Measurements from ENCODE around the gene PALLD. TPM values are rescaled to one million over a fixed set of nuclear protein-coding genes. Genes with fewer than 3 reads are reported as not detected.
A peak's percentile ranks its signal among the peaks of the same experiment; 100 is the strongest.

PALLD gene
- total RNA-seq, 1 donor from 2014 or later = 69.2 TPM

DNA sequence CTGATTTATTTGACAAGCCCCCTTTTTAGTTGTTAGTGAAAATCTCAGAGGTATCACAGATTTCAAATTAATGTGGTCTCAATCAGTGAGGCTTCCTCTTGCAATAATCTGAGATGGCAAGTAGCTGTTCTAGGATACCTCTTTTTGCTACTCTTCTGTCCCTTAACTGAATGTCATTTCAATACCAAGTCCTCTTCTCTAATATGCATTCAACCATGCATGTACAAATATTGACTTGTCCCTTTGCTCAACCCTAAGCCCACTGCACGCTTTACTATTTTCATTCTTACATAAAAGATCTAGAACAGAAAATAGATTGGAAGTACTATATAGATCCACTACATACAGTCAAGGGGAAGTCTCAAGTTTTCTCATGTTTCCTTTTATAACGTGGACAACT is 349.0 kb downstream of the PALLD start:
- no peak for FAIRE-seq
- DNase-seq (ENCODE audit: low read depth) = no peak
- peaks cover 9% of the 10 kb centered on the region for H3K36me3 ChIP-seq (ENCODE audit: control insufficient read depth, insufficient read depth, low read length)
- H3K27me3 ChIP-seq (ENCODE audit: control insufficient read depth, insufficient read depth, low read length) = no peaks in the 10 kb centered on the region
- TF ChIP-seq, protein P1, sequence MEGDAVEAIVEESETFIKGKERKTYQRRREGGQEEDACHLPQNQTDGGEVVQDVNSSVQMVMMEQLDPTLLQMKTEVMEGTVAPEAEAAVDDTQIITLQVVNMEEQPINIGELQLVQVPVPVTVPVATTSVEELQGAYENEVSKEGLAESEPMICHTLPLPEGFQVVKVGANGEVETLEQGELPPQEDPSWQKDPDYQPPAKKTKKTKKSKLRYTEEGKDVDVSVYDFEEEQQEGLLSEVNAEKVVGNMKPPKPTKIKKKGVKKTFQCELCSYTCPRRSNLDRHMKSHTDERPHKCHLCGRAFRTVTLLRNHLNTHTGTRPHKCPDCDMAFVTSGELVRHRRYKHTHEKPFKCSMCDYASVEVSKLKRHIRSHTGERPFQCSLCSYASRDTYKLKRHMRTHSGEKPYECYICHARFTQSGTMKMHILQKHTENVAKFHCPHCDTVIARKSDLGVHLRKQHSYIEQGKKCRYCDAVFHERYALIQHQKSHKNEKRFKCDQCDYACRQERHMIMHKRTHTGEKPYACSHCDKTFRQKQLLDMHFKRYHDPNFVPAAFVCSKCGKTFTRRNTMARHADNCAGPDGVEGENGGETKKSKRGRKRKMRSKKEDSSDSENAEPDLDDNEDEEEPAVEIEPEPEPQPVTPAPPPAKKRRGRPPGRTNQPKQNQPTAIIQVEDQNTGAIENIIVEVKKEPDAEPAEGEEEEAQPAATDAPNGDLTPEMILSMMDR (IDR thresholded peaks at IDR 0.05; ENCODE audit: insufficient read depth, low read length, severe bottlenecking) = no peak
- no peak overlapping the region for H3K4me3 ChIP-seq (ENCODE audit: low read depth, low read length)

DNA sequence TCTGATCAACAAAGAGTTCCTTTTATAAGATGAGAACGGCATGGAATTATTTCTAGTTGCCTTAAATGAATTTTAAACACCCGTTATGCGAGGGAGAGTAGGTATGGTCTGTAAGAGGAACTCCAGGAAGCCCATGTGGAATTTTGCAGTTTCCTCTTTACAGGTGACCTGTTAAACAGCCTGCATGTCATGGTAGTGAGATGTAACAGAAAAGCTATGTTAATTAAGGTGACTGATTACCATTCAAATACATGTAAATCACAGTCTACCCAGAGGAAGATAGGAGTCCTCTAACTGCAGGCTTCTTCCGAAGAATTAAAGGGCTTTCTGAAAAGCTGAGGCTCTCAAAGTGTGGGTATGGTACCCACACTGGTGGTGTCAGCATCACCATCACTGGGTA is 349.6 kb downstream of the PALLD start:
- Histone ChIP-seq H3K36me3 (ENCODE audit: control insufficient read depth, insufficient read depth, low read length) (peaks cover 10% of the 10 kb centered on the region), H3K27me3 (ENCODE audit: control insufficient read depth, insufficient read depth, low read length) (no peaks in the 10 kb centered on the region), H3K4me3 (ENCODE audit: low read depth, low read length) (no peak overlapping the region)
- DNase-seq (ENCODE audit: low read depth) = no peak
- TF ChIP-seq, protein P1 (IDR thresholded peaks at IDR 0.05; ENCODE audit: insufficient read depth, low read length, severe bottlenecking) = no peak
- no peak for FAIRE-seq

DNA sequence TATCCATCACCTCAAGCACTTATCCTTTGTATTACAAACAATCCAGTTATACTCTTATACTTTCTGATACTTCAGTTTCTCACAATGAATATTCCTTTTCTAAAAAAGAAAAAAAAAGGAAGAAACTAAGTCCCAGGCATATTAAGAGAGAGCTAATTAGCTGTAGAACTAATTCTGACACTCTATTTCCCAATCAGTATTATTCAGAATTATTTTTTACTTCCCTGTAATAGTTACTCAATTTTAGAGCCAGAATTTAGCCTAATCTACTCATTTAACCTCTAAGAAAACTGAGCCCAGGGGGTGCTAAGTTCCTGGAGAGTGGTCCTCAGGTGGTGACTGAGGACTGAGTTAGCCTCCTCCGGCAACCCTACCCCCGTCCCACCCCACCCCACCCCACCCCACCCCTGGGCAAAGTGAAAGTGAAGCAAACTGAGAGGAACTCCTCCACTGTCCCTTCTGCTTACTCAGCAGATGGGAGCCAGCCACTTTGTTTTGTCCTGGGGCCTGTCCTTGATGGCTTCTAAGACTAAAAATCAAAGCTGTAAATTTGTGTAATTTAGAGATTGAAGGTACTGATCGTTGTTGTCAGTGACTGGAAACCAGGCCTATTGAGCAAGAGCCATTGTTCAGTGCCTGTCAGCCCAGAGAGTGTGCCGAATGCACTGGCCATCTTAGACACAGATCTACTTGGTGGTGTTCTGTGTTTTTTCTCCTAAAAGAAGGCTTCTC is 351.1 kb downstream of the PALLD start:
- peak; percentile 13 for FAIRE-seq
- H3K4me3 ChIP-seq (ENCODE audit: low read depth, low read length) = no peak overlapping the region
- DNase-seq (ENCODE audit: low read depth) = no peak
- TF ChIP-seq, protein P1 (IDR thresholded peaks at IDR 0.05; ENCODE audit: insufficient read depth, low read length, severe bottlenecking) = no peak
- H3K27me3 ChIP-seq (ENCODE audit: control insufficient read depth, insufficient read depth, low read length) = no peaks in the 10 kb centered on the region
- peaks cover 10% of the 10 kb centered on the region for H3K36me3 ChIP-seq (ENCODE audit: control insufficient read depth, insufficient read depth, low read length)

DNA sequence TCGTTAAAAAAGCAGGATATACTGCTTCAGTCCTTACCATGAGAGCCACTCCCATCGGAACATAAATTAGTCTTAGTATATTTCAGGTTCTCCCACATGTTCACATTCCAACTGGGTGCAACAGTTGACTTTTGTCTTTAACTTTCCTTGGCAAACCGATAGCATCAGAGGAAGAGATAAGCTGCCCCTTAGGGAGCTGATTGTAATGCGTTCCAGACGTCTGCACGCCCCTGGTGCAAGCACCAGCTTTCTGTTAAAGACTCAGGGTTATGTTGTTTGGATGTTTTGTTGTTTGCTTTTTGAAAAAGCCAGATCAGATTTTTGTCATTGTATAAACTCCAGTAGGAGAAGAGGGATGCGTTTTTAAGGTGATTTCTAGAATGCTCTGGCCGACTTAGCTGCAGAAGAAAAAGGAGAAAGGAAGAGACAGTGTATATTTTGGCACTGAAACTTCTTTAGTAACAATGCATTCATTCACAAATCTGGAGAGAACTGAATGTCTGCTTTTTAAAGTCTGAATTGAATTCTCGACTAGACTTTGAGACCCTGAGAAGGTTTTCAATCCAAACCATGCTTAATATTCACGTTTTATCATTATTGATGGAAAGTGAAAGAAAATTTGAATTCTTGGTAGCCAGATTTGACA is 352.3 kb downstream of the PALLD start:
- H3K36me3 ChIP-seq (ENCODE audit: control insufficient read depth, insufficient read depth, low read length) = peaks cover 10% of the 10 kb centered on the region
- no peak for FAIRE-seq
- H3K4me3 ChIP-seq (ENCODE audit: low read depth, low read length) = no peak overlapping the region
- no peak for DNase-seq (ENCODE audit: low read depth)
- TF ChIP-seq, protein P1 (IDR thresholded peaks at IDR 0.05; ENCODE audit: insufficient read depth, low read length, severe bottlenecking) = no peak
- H3K27me3 ChIP-seq (ENCODE audit: control insufficient read depth, insufficient read depth, low read length) = no peaks in the 10 kb centered on the region

DNA sequence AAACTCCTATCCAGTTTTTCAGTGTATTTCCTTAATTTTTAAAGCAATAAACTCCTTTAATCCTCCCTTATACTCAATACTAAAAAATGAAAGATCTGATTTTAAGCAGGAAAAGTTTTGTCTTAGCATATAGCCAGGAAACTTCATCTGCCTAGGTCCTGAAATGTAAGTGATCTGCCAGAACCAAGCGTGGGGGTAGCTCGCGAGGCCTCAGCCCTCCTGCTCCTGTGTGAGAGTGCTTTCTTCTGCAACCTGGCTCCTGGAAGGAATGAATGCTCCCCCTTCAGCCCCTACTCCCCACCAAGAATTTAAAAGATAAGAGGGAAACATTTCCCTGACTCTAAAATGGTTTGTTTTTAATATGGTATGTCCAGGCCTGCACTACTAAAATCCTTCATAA is 353.1 kb downstream of the PALLD start:
- Histone ChIP-seq H3K27me3 (ENCODE audit: control insufficient read depth, insufficient read depth, low read length) (no peaks in the 10 kb centered on the region), H3K4me3 (ENCODE audit: low read depth, low read length) (no peak overlapping the region), H3K36me3 (ENCODE audit: control insufficient read depth, insufficient read depth, low read length) (peaks cover 10% of the 10 kb centered on the region)
- FAIRE-seq (no peak), DNase-seq (ENCODE audit: low read depth) (no peak)
- TF ChIP-seq, protein P1 (IDR thresholded peaks at IDR 0.05; ENCODE audit: insufficient read depth, low read length, severe bottlenecking) = no peak
